NCI-H2171 treated with DMSO at 0.1 percent for 48 hours (cell line): ENCODE data around the gene ELK4.

Source experiments
- DNase-seq: peaks from one replicate; lab custom pipeline; 2025; lab: John Stamatoyannopoulos, UW

The ELK4 gene

DNA sequence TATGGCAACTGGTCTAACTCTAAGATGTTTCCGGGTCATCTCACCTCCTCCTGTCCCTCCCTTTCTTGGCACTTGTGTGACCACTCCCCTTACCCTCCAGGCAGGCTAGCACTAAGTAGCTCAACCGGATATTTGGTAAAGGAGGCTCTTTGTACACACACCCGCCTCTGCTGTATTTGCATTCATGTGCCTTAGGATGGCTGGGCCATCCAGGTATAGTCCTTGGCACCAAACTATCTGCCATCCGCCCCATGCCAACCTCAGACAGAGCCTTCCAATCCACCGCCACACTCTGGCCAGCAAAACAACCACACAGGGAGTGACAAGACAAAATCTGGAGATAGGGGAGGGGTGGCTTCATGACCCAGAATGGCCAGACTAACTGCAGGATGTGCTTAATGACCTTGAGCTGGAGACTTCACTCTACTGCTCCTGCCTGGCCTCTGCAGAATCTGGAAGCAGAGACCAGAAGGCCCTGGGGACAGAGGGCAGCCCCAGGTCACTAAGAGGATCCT is 67.8 kb downstream of the ELK4 start:
- no peak for DNase-seq

DNA sequence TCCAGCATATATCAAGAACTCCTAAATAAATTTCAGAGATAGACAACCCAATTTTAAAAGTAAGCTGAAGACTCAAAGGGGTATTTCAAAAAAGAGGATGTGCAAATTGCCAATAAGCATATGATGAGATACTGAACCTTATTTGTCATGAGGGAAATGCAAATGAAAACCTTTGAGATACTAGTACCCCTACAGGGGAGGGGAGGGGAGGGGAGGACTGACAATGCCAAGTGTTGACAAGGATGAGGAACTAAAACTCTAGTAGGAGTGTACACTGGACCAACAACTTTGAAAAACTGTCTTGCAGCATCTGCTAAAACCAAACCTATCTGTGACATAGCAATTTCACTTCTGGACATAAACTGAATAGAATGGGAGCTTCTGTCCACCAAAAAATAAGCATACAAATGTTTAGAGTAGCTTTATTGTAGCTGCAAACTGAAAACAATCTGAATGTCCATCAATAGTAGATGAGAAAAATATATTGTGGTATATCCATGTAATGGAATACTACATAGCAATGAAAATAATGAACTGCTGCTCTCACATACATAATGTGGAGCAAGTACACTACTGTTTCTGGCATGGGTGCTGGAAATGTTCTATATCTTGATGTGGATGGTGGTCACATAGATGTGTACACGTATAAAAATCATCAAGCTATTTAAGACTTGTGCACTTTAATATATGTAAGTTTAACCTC is 70.2 kb downstream of the ELK4 start:
- no peak for DNase-seq
